GM12864 (cell line): ENCODE data around the gene PITRM1.

Source experiments
- DNase-seq: peaks from one replicate; pipeline ENCODE4 v3.0.0-alpha.2; 2011; ENCODE audit warnings: low read depth
- H3K4me3 ChIP-seq: 2 replicates; pipeline ENCODE4 v1.5.1; 2011; ENCODE audit warnings: mild to moderate bottlenecking, low read depth, low read length, control low read depth
- CTCF ChIP-seq: IDR thresholded peaks from 2 replicates; pipeline ENCODE4 v1.5.1; 2011; ENCODE audit warnings: low read depth, mild to moderate bottlenecking, moderate library complexity, low read length, control low read depth, inconsistent platforms; ENCODE audit errors: missing control alignments

Gene PITRM1

GRCh38 chr10:3127921-3128320 lies 44.7 kb downstream of the PITRM1 start:
- no peak for DNase-seq
- no peak for TF ChIP-seq CTCF
- no peak overlapping the region for H3K4me3 ChIP-seq

GRCh38 chr10:3126741-3127346 lies 45.7 kb downstream of the PITRM1 start:
- DNase-seq = no peak
- TF ChIP-seq CTCF = no peak
- no peak overlapping the region for H3K4me3 ChIP-seq

- H3K4me3 ChIP-seq = no peak overlapping the region
- DNase-seq = no peak
- TF ChIP-seq CTCF = no peak
Observed at GRCh38 chr10:3126249-3126648, 46.3 kb downstream of the PITRM1 start.

- no peak for DNase-seq
- H3K4me3 ChIP-seq = no peak overlapping the region
- no peak for TF ChIP-seq CTCF
Observed at GRCh38 chr10:3125527-3126170, 46.9 kb downstream of the PITRM1 start.

GRCh38 chr10:3124412-3125175 lies 48.0 kb downstream of the PITRM1 start:
- no peak for DNase-seq
- no peak for TF ChIP-seq CTCF
- no peak overlapping the region for H3K4me3 ChIP-seq

- DNase-seq = no peak
- no peak overlapping the region for H3K4me3 ChIP-seq
- no peak for TF ChIP-seq CTCF
Observed at GRCh38 chr10:3123571-3124411, 48.8 kb downstream of the PITRM1 start.
